Stimulated activated CD8-positive, alpha-beta memory T cell treated with anti-CD3 and anti-CD28 coated beads, Interleukin-12 subunit alpha, Interleukin-12 subunit beta, amount 100 ng/mL, for 4 hours (primary cell): ENCODE results near the gene ASB13.
"Not testable (repeated sequence)": the region's sequence is repeated elsewhere in the genome, so short reads cannot be mapped to it uniquely, and the experiment has no call there.

ENCODE experiments used
- DNase-seq: peaks from one replicate; pipeline ENCODE4 v3.0.0-alpha.2; 2020; ENCODE audit warnings: low read depth

The ASB13 gene

DNA sequence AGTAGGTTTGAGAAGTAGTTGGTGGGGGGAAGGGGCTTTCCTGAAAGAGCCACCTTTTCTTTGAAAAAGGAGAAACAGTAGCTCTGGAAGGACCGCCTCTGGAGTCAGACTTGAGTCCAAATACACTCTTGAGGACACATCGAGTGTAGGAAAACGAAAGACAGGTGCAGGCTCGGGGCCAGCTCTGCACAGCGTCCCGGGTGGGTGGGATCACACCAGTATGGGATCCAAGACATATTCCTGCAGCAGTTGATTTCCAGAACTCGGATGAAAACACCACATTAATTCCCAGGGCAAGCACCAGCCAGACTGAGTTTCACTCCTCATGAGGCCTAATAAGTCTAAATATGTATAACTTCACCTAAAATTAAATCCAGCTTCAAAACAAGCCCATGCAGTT, 61.4 kb downstream of the ASB13 start:
- no peak for DNase-seq

DNA sequence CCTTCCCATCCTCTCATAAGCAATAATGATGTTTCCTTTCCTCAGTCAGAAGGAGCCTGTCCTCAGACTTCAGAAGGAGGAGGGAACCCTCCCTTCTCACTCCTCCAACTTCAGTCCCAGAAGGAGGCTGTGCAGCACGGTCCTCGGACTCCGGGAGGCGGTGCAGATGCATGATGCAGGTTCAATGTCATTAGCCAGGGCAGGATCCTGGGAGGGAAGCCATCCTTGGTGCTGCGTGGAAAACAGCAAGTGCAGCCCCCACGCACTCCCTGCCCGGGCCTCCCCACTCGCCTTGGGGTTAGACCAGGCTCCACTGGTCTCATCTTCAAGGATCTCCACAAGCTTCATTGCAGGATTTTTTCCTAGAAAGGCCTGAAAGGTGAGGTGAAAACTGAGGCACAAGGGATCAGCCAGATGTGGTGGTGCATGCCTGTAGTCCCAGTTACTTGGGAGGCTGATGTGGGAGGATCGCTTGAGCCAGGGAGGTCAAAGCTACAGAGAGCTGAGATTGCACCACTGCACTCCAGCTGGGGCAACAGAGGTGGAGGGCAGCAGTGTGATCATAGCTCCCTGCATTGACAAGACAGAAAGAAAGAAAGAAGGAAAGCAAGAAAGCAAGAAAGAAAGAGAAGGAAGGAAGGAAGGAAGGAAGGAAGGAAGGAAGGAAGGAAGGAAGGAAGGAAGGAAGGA, 62.0 kb downstream of the ASB13 start:
- DNase-seq, result no peak

DNA sequence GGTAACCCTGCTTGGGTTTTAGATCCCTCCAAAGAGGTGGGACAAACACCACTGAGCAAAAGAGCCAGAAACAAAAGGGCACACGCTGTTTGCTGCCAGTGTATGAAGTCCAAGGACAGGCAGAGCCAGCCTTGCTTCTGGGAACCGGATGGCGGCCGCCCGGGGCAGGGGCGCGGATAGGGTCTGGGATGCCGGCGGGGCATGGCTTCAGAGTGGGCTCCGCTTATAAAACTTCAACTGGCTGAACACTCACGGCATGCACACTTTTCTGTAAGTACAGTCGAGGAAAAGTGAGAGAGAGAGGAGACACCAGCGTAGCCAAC, 62.6 kb downstream of the ASB13 start:
- DNase-seq, result no peak

DNA sequence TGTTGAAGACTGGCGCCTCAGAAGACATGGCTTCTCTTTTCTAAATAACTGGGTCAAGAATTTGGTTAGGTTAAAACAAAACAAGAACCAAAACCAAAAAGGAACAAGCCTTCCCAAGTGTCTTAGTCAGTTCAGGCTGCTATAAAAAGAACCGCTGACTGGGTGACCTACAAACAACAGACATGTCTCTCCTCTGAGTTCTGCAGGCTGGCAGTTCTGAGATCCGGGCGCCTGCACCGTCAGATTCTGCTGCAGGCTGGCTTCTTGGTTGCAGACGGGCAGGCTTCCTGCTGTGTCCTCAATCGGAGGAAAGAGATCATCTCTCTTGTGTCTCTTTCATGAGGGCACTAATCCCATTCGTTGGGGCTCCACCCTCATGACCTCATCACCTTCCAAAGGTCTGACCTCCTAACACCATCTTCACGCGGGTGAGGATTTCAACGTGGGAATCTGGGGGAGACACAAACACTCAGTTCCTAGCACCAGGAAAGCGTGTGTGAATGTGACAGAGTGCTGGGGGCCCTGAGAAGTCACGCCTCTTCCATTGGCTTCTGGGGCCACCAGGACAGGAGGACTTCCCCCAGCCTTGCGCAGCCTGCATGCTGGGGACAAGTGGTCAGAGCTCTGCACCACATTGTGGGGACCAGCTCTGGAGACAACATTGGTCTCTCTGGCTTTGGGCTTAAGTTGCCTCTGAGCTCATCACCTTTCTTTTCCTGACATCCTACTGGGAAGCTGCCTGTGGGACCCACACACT, 63.1 kb downstream of the ASB13 start:
- DNase-seq, result no peak

DNA sequence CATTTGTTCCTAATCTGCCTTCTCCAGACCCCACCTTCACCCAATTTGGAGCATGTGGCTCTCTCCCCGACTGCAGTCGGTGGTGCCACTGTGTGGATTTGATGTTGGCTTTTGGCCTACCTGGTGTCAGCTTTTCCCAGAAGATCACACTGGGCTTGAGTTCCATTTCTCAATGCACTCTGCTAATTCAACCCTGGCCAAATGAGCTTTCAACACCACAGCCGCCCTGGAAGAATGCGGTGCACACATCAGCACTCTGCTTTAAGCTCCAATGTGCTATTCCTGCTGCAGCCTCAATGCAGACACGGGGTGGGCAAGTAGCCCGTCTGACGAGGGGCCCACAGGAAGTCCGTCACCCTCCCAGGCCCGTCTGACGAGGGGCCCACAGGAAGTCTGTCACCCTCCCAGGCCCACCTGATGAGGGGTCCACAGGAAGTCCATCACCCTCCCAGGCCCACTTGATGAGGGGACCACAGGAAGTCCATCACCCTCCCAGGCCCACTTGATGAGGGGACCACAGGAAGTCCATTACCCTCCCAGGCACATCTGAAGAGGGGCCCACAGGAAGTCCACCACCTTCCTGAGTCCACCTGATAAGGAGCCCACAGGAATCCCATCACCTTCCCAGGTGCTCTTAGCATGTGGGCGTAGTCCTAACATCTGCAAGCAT, 64.4 kb downstream of the ASB13 start:
- DNase-seq, result no peak

DNA sequence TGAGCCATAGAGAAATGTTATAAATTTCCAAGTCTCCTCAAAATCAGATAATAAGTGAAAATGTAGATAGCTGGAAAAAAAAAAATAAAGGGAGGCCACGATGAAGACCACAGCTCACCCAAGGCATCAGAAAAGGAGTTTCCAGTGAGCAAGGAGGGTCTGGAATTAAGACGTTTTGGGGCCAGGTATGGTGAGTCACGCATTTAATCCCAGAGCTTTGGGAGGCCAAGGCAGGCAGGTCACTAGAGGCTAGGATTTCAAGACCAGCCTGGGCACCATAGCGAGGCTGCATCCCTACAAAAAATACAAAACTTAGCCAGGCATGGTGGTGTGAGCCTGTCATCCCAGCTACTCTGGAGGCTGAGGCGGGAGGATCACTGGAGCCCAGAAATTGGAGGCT, 65.5 kb downstream of the ASB13 start:
- DNase-seq, result no peak

DNA sequence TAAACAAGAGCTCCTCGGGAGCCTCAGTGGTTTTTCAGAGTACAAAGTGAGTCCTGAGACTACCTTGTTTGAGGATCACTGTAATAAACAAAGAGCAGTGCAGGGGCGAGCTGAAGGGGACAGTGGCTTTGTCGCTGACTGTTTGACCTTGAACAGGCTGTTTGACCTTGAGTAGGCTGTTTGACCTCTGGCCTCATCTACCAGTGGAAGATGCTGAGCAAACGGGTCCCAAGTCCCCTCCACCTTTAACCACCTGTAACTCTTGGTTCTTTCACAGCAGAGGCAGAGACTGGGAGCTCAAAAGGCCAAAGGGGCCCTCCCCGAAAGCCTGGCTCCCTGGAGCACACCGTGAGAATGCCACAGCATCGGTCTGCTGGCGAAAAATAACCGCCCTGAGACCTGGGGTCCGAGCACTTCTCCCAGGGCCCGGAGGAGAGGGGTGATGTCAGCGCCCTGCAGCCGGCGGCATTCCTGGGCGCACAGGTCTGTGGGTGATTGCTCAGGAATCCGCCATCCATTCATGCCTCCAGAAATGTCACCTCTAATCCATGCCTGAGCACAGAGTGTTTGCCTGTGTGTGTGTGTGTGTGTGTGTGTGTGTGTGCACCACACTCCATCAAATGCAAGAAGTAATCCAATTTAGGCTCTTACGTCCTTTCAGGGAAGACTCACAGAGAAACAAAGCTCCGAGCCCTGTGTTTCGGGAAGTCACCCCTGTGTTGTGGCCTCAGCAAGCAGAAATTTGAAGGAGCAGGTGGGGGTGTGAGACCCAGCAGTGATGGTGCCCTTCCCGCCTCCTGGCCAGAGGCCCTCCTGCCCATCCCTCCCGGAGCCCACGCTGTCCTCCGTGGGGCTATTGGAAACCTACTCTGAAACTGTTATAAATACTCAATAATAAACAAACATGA, 66.5 kb downstream of the ASB13 start:
- no peak for DNase-seq

DNA sequence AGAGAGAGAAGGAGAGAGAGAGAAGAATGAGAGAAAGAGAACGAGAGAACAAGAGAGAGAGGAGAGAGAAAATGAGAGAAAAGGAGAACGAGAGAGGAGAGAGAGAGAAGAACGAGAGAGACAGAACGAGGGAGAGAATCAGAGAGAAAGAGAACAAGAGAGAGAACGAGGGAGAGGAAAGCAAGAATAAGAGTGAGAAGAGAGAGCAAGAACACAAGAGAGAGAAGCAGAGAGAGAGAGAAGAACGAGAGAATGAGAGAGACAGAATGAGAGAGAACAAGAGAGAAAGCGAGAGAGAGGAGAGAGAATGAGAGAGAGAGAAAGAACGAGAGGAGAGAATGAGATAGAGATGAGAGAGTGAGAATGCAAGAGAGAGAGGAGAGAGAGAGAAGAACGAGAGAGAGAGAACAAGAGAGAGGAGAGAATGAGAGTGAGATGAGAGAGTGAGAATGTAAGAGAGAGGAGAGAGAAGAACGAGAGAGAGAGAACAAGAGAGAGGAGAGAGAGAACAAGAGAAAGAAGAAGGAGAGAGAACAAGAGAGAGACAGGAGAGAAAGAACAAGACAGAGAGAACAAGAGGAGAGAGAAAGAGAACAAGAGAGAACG, 68.2 kb downstream of the ASB13 start:
- no peak for DNase-seq

DNA sequence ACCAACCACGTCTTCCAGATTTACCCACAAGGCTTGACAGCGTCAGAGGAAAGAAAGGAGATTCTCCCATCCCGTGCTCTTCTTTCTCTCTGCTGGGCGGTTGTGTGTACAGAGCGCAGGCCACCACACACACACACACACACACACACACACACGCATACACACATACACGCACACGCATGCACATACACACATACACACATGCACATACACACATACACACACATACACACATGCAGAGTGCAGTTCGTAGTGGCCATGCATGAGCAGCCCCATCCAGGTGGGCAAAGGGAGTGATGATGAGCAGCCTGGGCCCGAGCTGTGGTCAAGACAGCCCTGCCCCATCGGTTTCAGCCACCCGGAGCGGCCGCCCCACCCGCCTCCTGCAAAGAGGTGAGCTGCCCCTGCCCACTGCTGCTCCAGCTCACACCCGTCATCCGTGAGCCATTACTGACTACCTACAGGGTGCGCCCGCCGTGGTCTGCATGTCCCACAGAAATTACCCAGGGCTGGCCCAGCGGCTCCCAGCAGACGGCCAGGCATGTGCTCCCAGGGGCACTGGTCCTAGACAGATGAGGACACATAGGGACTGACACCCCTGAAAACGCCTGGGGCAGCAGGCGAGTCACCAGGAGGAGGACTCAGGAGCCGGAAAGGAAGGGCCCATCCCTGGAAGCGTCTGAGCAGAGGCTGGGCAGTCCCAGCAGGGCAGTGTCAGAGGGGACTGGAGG, 69.6 kb downstream of the ASB13 start:
- DNase-seq, result no peak

DNA sequence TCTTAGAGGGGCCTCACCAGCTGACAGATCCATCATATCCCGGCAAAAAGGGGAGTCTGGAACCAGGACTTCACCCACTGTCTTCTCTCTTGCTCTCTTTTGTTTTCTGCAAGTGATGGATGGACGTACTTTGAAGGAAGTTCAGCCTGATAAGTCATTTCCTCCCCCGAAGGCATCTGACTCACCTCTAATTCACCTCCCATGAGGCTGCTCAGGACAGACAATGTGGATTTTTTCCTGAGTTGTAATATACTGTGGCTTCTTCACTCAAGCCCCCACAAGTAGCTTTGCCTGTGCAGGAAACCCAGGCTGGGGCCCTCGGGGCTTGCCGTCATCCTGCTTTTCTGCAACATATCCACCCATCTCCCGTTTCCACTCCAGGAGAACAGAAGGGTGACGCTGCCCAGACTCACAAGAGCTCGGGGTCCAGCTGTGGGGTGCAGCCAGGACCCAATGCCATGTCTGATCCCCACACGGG, 70.4 kb downstream of the ASB13 start:
- DNase-seq, result no peak

DNA sequence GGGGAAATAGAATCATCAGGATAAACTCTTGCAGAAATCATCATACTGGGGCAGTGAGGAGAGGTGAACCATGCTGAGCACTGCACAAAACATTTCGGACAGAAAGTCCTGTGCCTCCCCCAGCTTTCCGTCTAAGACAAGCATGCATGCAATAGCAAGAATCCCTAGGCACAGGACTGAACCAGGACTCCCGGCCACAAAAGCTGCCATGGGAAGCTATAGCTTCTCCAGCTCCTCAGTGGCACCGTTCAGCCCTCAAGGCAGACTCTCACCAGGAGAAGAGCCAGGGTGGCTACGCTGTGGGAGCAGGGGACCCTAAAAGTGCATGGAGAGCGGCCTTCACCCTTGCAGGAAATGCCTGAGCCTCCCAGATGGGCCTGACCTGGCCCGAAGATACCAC, 70.8 kb downstream of the ASB13 start:
- DNase-seq, result no peak

DNA sequence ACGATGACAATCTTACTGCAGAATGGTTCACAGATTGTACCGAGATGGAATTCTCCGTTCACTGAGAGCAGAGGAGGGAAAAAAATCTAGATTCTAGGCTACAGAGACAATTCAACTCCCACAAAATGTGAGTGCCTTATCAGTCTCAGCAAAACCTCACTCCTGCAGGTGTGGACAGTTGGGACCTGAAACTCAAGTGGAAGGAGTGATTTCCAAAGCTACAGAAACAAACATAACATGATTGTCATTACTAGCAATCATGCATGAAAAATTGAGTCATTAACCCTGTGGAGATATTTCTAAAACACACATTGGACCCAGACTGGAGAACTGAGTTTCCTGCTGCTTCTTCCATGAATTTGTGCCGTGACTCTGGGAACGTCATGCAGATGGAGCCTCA, 71.3 kb downstream of the ASB13 start:
- no peak for DNase-seq

DNA sequence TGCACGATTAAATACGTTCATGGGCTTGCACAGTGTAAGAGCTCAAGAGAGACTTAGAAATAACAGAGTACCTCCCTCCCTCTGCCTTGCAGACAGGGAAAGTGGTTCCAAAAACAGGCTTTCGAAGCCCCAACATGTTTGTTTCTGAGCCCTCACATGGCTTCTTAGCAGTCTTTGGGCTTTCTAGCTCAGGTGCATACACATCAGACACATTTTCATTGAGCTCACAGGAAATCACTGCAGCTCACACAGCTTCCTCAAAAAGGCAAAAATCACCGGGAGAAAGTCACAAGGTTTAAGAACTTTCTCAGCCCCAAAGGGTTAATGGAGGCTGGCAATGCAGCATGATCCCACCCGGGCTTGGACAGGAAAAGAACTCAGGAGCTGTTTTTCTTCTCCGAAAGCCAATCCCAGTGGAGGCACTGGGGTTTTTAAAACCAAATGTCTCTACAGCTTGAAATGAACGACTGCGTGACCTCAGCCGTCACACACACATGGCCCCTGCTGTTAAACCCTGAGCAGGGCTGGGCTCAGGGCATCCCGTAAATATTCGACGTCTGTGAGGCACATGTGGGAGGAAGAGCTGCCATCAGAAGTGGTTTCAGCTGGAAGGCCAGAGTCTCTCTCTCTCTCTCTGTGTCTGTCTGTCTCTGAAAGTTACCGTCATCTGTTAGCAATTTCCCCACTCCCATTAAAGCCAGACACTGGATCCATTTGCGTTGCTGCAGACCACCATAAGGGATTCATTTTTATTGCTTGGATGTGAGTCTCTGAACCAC, 71.9 kb downstream of the ASB13 start:
- DNase-seq, result no peak

DNA sequence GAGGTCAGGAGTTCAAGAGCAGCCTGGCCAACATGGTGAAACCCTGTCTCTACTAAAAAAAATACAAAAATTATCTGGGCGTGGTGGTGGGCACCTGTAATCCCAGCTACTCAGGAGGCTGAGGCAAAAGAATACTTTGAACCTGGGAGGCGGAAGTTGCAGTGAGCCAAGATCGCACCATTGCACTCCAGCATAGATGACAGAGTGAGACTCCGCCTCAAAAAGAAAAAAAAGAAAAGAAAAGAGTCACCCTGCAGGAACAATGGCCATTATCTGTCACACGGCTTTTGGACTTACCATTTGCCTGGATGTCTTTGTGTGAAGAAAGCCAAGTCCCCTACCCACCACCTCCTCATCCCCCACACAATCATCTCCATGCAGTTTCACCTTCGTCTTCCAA, 73.0 kb downstream of the ASB13 start:
- not testable (repeated sequence) for DNase-seq

DNA sequence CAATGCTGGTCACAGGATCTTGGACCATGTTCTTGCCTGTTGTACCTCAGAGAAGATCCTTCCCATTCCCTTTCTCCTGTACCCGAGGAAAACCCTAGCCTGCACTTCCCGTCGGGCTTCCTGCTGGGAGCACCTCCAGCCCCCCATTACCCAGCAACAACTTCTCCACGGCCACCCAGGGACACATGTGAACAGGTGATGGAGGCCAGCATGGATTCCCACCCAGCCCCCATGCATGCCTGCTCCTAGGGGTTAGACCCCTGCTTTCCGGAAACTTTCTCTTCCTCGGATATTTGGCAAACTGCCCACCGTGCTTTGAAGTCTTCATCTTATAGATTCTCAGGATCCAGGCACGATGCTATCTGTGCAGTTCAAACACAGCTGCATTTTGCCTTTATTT, 74.3 kb downstream of the ASB13 start:
- no peak for DNase-seq

DNA sequence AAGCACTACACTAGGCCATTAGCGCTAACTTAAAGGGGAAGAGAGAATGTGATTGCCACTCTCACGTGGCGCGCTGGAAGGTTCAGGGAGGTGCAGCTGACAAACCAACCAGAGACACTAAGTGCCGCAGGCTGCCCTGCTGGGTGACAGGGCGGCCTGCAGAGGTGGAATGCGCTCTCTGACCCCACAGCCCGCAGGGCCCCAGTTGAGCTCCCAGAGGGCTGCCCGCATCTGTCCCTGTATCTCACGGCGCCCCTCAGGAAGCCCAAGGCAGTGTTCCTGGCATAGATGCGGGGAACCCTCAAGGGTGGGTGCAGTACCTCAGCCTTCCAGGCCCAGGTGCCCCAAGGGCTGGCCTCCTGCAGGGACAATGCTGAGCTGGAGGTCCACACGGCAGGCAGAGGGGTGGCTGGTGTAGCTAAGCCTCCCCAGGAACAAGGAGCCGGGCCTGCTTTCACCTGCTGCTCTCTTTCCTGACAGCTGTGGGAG, 75.0 kb downstream of the ASB13 start:
- DNase-seq, result no peak

DNA sequence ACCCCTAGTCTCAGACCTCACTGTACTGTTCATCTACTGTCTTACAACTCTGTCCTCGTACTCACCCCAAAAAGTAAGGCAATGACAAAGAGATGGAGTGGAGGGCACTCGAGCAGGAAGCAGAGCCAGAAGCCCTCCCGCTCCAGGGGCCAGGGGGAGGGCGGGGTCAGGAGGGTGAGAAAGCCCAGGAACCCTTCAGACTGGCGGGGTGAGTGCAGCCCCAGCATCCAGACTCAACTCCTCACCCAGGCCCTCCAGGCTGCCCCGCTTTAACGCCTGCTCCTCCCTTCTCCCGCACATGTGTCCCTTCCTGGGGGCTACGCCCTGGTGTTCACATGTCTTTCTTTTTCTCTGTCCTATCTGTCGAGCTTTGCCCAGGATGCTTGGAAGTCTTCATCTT, 75.6 kb downstream of the ASB13 start:
- no peak for DNase-seq

DNA sequence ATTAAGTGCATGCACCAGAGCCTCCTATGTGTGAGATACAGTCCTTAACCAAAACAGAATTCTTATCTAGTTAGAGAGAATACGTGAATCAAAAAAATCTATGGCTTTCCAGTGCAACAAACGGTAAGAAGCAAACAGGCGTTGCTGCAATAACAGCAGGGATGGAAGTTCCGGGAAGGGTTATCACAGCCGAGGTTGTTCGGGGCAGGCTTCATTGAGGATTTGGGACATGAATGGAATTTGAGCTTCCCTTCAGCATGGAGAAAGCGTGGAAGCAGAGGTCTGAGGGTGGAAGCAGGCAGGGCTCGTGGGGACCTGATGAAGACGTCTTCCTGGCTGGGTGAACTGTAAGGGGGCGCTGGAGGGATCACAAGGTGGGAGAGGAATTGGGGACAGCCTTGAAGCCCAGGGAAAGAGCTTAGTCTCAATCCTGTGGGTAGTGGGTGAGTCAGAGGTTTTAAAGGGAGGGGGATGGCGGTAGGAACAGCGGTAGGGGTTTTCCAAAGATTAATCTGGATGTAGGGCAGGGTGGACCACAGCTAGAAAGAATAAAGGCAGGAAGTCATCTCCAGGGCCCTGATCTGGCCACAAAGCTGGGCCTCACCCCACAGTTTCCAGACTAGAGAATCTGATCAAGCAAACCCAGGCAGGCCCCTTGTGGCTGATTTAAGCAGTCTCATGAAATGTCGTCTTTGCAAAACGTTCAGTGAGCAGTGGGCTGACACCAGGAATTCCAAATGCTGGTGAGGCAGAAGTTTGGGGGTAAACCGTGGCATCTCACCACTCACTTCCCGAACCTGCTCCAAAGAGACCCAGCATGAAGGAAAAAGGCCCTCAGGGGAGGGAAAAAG, 76.5 kb downstream of the ASB13 start:
- DNase-seq, result no peak

DNA sequence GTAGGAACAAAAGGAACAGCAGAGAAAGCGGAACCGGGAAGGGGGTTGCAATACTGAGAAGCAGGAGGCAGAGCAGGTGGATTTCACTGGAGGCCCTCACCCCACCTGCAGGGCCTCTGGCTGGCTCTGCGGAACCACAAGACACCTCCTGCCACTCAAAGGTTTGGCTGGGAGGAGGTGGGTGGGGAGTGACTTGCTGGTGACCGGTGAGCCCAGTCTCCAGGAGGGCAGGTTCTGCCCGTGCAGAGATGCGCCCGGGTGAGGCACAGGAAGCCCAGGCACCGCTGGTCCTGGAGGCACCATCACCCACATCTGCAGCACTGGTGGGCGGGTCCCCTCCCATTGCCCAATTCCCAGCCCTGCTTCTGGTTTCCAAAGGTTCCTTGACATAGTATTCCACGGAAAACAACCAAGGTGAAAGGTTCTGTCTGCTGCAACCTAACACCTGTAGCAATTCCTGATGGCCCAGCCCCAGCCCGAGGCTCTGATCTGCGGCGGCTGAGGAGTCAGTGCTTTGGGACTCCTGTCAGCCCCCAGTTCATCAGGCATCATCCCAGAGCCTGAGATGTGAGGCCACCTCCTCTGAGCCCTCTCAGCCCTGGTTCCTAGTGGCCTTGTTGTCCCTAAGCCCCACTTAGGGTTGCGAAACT, 77.3 kb downstream of the ASB13 start:
- no peak for DNase-seq
